HuH-7.5 (cell line): ENCODE data around the gene GNLY.

ENCODE experiments used
- DNase-seq: peaks from one replicate; pipeline ENCODE4 v3.0.0; 2011; ENCODE audit warnings: low spot score

GNLY gene

DNA sequence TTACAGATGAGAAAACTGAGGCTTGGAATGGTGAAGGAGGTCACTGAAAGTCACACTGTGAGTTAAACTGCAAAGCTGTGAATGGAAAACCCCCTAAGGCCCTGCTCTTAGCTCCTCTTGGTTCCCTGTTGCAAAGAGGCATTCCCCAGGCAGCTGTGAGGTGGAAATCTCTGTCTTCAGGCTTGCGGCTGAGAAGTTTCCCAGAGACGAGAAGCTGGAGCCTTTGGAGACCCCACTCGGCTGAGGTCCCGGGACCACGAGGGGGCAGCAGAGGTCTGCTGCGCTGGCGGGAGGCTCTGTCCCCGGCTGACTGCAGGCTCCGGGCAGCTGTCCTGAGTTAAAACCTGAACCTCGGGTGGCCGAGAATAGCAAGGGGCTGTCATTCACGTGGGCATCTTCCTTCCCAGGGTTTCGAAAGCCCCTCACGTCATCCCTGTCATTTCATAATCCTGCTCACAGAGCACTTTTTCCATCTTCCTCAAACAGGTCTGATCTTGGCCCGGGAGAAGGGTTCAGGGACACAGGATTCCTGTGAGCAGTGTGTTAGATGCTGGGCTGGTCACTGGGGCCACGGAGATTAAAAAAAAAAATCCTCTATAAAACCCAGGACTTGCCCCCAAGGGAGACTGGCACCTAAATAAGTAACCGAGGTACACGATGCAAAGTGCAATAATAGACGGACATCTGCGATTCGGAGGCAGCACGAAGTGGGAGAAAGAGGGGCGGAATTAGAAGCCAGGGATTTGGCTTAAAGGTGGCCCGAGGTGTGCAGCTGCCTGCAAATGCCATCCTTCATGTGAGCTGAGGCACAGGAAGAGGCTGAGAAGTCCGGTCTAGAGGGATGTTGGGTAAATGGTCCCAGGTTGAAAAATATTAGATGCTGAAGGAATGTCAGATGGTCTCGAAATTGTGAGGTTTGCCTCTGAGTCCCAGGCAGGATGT is 35.0 kb downstream of the GNLY start:
- DNase-seq, result peak; percentile 90

- DNase-seq, result no peak
These were observed 35.8 kb downstream of the GNLY start for GRCh38 chr2:85729825-85730510.

GRCh38 chr2:85730686-85731230 is 36.6 kb downstream of the GNLY start:
- DNase-seq, result no peak

- no peak for DNase-seq
These were observed 37.4 kb downstream of the GNLY start for GRCh38 chr2:85731606-85732005.

DNA sequence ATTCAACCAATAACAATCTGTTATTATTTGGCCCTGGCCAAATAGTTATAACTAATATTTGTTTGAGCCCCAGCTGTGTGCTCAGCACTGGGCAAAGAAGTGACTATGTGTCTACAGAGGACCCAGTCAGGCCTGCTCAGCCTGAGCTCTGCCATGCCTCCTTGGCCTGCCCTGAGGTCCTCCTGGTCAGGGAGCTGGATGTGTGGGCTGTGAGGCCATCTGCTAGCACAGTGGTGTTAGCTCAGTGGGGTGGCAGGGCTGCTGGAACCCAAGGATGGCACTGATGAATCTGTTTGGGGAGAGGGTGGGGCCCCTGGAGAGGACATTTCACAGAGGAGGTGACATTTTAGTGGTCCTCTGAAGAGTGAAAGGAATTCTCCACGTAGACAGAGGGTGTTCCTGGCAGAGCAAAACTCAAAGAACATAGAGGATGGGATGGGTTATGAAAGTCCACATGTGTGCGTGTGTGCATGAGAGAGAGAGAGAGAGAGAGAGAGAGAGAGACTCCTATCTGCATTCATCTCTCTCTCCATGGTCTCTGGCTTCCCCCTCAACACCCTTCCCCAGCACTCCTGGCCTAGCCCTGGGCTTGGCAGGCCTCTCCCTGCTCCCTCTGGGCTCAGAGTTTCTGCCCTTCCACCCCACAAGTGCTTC is 38.4 kb downstream of the GNLY start:
- DNase-seq, result no peak

GRCh38 chr2:85733121-85733960 is 39.2 kb downstream of the GNLY start:
- DNase-seq, result no peak

GRCh38 chr2:85734015-85734414 is 39.9 kb downstream of the GNLY start:
- no peak for DNase-seq

DNA sequence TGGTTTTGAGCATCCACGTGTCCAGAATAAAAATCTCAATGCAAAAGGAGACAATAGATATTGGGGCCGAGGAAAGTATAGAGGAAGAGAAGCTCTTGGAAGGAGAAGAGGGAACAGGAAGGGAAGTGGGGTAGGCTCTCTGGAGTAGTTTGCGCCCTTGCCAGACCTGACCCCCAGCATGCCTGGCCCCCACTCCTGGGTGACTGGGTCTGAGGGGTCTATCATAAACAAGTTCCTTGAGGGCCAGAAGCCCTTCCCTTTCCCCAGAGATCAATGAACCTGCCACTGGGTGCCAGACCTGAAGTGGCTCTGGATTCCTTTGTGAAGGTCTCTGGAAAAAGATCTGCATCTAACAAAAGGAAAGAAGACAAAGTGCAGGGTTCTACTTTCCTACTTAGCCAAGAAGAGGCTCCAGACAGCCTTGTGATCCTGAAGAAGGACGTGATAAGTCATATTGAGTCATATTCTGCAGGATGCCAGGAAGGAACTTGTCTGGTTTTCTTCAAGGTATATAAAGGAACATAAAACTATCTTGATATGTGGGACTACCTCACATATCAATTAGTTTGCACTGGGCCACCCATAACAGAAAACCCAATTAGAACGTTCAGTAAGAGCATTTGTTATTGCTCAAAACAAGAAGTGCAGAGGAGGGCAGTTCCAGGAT is 40.9 kb downstream of the GNLY start:
- no peak for DNase-seq

GRCh38 chr2:85735691-85736090 is 41.5 kb downstream of the GNLY start:
- no peak for DNase-seq

- DNase-seq, result no peak
These were observed 42.5 kb downstream of the GNLY start for GRCh38 chr2:85736456-85737355.

GRCh38 chr2:85737481-85737880 is 43.3 kb downstream of the GNLY start:
- no peak for DNase-seq

DNA sequence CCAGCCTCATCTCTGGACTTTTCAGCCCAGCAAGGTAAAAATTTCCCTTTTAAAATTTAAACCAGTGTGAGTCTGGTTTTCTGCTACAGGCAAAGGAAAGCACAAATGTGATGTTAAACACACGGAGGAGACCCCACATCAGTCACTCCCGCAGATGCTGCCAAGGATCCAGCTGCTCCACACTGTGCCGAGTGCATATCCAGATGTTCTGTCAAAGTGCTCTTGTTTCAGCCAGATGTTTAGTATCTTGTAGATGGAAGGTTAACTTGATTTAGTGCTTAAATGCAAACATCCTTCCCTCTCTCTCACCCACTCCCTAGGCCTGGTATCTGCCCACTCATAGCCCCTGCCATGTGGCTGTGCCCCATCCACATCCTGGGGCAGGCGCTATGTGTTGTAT is 43.8 kb downstream of the GNLY start:
- no peak for DNase-seq

- no peak for DNase-seq
These were observed 46.0 kb downstream of the GNLY start for GRCh38 chr2:85740193-85740592.

DNA sequence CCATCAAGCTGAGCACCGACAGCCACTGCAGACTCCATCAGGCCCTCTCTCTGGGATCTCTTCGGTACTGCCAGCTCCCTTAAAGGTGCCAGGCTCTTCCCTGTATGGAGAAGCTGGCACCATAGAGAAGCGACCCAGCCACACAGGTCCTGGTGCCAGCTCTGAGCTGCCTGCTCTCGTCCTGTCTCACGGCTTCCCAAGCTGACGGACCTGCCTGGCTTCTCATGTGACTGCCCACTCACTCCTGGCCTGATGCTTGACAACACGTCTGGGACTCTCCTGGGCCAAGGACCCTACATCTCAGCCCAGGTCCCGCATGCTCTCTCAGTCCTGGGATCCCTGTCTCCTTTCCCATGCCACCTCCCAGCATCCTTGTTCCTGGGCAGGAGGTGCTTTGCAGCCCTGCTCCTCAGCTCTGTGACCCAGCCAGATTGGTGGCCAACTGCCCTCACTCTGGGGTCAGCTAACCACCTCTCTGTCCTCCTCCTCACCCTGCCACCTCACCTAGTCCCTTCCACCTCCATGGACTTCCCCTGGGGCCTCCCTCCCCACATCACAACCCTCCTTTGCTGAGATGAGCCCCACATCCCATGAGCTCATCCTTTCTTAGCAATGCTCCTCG is 47.2 kb downstream of the GNLY start:
- no peak for DNase-seq

- no peak for DNase-seq
These were observed 47.8 kb downstream of the GNLY start for GRCh38 chr2:85741833-85742455.

DNA sequence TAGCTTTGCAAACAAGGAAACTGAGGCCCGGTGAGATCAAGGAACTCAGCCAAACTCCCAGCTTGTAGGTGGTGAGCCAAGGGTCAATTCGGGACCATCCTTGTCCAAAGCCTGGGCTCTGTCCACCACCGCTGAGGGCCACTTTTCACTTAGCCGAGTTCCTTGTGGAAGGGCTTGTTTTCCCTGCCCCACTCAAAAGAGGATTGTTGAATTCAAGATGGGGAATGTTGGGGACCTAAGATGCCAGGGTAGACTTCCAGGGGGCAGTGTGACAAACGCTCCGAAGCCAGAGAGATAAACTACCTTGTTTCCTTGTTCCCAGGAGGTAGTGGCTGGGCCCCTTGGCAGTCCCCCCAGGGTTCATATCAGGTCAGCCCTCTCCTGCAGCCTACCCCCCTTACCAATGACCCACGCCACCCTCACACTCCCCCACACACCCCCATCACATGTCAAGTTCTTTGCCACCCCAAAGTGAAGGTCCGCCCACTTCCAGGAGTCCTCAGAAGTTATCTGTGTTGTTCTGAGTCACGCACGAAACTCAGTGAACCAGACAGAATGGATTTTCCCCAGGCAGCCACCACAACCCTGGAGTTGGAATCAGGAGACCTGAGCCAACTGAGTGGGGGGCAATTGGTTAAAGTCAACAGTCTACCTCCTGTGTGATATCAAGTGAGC is 49.3 kb downstream of the GNLY start:
- no peak for DNase-seq

DNA sequence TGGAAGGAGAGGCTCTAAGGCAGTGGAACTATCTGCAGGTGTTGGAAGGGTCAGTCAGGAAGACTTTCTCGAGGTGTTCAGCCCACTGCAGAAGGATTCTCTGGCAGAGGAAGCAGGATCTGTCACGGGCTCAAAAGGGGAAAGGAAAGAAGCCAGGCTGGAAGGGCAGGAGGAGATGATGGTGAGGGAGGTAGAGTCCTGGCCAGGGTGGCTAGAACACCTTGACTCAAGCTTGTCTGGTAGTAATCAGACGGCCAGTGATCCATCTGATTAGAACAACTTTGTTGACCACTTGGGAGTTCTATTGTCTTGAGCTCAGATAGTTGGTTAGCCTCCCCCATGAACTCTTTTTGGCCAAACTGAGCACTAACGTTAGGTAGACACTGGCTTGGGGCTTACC is 49.9 kb downstream of the GNLY start:
- DNase-seq, result no peak
